PFSK-1 (cell line): Measurements from ENCODE around the gene SURF1.

Experiments
- FOXP2 ChIP-seq: optimal IDR thresholded peaks from 2 replicates; pipeline ENCODE3; 2011; ENCODE audit warnings: borderline replicate concordance, control low read depth, inconsistent platforms; ENCODE audit not compliant: insufficient read depth; ENCODE audit errors: extremely low read length, extremely low read depth
- POLR2AphosphoS5 ChIP-seq: IDR thresholded peaks from 2 replicates; pipeline ENCODE4 v1.6.1; 2012; ENCODE audit warnings: low read depth, mild to moderate bottlenecking, control low read depth, low read length, moderate library complexity
- REST ChIP-seq, 2 experiments: IDR thresholded peaks; 2 replicates each; pipeline versions ENCODE4 v1.6.1 to v1.8.0; 2011 to 2012; ENCODE audit warnings: low read depth in 2 of 2, low read length in 2 of 2, control low read depth in 1 of 2, inconsistent platforms in 1 of 2, mild to moderate bottlenecking in 1 of 2, moderate library complexity in 1 of 2; ENCODE audit not compliant: insufficient read depth in 1 of 2
- SIN3A ChIP-seq: IDR thresholded peaks from 2 replicates; pipeline ENCODE4 v1.6.1; 2012; ENCODE audit warnings: mild to moderate bottlenecking, low read length, moderate library complexity, borderline replicate concordance; ENCODE audit not compliant: insufficient read depth
- TAF1 ChIP-seq: IDR thresholded peaks from 2 replicates; pipeline ENCODE4 v1.6.1; 2012; ENCODE audit warnings: low read length, control low read depth, borderline replicate concordance; ENCODE audit not compliant: insufficient read depth

SURF1 gene

GRCh38 chr9:133359399-133360175, 3.3 kb upstream of the SURF1 start:
- TF ChIP-seq FOXP2 (no peak), POLR2AphosphoS5 (no peak; the same call in 1 of the 2 replicates), SIN3A (no peak), REST (IDR thresholded peaks at IDR 0.05; ENCODE audit: insufficient read depth in 1 of 2, low read depth in 2 of 2, low read length in 2 of 2) (no peak), TAF1 (no peak)

- TF ChIP-seq REST (IDR thresholded peaks at IDR 0.05; ENCODE audit: insufficient read depth in 1 of 2, low read depth in 2 of 2, low read length in 2 of 2), result no peak
- TF ChIP-seq POLR2AphosphoS5, result no peak
- TF ChIP-seq FOXP2, result no peak
- TF ChIP-seq SIN3A, result no peak
- no peak for TF ChIP-seq TAF1
Measured at GRCh38 chr9:133357656-133358055, 1.4 kb upstream of the SURF1 start.

GRCh38 chr9:133355881-133356357, 368 bp downstream of the SURF1 start:
- no peak for TF ChIP-seq POLR2AphosphoS5
- TF ChIP-seq FOXP2, result no peak
- TF ChIP-seq SIN3A, result no peak
- TF ChIP-seq TAF1, result no peak
- TF ChIP-seq REST (IDR thresholded peaks at IDR 0.05; ENCODE audit: insufficient read depth in 1 of 2, low read depth in 2 of 2, low read length in 2 of 2), result no peak

- no peak for TF ChIP-seq FOXP2
- TF ChIP-seq REST (IDR thresholded peaks at IDR 0.05; ENCODE audit: insufficient read depth in 1 of 2, low read depth in 2 of 2, low read length in 2 of 2), result no peak
- no peak for TF ChIP-seq TAF1
- no peak for TF ChIP-seq SIN3A
- no peak for TF ChIP-seq POLR2AphosphoS5
Measured at GRCh38 chr9:133354766-133355165, 1.5 kb downstream of the SURF1 start.
